GM18858 (cell line): ENCODE measurements around the gene SMURF1.

ENCODE experiments used
- ATAC-seq: cut with Tn5 transposase; IDR thresholded peaks from one replicate; pipeline ENCODE4 v1.9.1; 2021; ENCODE audit not compliant: unreplicated experiment

SMURF1 gene

DNA sequence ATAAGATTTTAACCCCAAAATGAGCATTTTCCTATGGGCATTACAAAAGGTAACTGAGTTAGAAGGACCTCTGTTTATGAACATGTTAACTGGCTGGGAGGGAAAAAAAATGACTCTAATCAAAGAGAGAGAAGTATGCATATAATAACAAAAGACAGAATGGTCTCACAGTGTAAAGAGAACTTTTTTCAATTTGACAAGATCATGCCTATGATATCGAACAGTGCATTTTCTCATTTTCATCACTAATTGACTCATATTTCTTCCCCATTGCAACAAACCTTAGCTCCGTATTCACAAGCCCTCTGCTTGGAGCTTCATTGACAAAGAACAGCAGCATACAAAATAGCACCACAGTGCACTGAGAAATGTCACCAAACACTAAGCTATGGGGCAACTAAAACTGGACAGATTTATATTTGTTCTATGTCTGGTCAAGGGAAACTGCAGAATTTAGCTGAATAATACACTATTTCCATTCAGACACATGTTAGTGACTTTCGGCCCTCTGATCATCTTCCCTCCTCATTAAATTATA lies 45.6 kb downstream of the SMURF1 start:
- ATAC-seq, result no peak

- no peak for ATAC-seq
Observed at GRCh38 chr7:99097730-99098129, 46.2 kb downstream of the SMURF1 start.

- ATAC-seq, result no peak
Observed at GRCh38 chr7:99096124-99096887, 47.6 kb downstream of the SMURF1 start.

- ATAC-seq, result no peak
Observed at GRCh38 chr7:99095698-99096097, 48.2 kb downstream of the SMURF1 start.

- no peak for ATAC-seq
Observed at GRCh38 chr7:99094401-99094800, 49.5 kb downstream of the SMURF1 start.

DNA sequence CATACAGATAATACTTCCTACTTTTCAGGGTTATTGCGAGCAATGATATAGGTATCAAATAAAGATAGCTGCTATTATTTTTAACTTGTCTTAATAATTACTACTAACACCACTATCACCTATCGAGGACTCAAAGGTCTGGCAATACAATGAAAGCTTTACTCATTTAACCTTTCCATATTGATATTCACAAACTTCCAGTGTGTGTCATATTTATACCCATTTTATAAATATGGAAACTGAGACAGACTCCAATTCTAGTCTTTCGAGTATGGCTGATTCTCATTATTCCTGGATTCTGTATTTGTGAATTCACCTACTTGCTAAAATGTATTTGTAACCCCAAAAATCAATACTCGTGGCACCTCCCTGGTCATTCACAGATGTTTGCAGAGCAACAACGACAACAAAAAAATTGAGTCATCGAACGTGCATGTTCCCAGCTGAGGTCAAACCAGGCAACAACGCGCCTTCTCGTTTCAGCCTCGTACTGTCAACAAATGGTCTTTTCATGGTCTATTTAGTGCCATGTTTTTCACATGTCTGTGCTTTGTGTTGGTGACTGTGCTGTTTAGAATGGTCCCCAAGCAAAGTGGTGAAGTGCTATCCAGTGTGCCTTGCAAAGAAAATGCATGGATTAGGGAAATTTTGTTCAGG lies 51.7 kb downstream of the SMURF1 start:
- no peak for ATAC-seq

GRCh38 chr7:99090771-99091542 lies 53.0 kb downstream of the SMURF1 start:
- no peak for ATAC-seq

DNA sequence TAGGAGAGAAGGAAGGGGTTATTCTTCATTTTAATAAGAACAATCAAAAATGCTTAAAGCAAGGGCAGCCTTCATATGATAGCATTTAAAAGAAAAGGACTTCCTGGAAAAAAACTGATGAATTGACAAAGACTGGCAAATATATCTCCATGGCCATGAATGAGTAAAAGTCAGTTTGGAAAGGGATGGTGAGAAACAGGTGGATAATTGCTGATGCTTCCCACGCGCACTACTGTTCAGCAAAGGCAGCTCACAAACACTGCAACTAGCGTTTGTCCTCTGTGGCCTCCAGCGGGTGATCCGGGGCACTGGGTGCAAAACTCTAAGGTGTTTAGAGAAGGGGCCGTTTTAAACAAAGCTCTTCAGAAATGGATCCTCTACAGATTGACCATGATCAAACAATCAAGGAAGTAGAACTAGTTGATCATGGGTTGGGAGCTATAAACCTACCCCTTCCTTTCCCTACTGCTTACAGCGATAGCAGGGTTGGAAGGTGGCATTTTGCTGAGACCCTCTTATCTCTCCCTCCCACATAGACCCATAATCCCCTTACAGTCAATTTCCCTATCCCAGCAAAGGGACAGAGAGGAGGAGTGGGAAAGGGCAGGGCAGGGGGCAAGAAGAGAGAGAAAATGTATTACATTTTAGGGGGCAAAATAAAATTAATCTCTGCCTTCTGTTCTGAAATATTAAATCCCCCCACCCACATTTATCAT lies 53.8 kb downstream of the SMURF1 start:
- ATAC-seq, result no peak

DNA sequence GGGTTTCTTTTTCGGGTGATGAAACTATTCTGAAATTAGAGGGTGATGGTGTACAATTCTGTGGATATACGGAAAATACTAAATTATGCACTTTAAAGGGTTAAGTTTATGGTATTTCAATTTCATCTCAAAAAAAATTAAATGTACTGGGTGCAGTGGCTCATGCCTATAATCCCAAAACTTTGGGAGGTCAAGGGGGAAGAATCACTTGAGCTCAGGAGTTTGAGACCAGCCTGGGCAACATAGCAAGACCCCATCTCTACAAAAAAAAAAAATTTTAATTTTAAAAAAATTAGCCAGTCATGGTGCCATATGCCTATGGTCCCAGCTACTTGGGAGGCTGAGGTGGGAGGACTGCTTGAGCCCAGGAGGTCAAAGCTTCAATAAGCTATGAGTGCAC lies 57.0 kb downstream of the SMURF1 start:
- ATAC-seq, result no peak

DNA sequence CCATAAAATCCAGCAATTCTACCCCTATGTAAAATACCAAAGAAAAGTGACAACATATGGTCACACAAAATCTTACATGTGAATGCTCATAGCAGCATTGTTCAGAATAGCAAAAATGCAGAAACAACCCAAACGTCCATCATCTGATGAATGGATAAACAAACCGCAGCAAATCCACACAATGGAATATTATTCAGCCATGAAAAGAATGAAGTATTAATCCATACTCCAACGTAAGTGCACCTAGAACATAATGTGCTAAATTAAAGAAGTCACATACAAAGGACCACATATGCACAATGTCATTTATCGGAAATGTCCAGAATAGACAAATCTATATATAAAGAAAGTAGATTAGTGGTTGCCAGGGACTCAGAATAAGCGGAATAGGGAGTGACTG lies 57.4 kb downstream of the SMURF1 start:
- ATAC-seq, result no peak

DNA sequence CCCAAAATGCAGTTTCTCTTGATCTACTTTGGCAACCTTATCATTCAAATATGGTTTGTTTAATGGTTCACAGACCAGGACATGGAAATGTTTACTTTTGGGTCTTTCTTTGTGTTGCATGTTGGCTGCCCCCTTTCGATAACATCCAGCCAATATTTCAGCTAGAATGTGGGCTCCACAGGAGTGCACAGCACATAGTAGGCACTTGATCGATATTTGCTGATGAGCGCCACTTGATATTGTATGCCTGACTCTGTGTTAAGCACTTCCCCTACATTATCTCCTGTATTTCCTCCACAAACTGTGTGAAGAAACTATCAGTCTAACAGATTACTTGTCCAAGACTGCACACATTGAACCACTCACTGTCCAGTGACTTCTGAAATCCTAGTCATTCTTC lies 60.2 kb downstream of the SMURF1 start:
- no peak for ATAC-seq

DNA sequence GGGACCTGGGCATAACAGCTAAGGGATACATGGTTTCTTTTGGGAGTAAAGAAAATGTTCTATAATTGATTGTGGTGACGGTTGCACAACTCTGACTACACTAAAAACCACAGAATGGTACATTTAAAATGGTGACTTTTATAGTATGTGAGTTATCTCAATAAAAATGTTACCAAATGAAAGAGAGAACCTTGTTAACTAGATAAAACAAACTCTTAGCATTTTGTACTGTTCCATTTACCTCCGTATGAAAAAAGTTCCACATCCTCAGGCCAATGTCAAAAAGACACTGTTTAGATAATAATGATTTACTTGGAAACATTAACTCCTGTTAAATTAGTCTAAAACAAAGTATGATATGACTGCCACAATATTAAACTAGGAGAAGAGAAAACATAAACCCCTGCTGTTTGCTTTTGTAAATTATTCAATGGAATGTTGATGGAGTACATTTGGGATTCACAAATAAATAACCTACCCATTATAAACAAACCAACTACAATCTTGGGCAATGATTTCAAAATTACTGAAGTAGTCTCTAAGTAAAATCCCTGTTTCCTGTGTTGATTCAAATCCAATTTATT lies 60.7 kb downstream of the SMURF1 start:
- no peak for ATAC-seq

DNA sequence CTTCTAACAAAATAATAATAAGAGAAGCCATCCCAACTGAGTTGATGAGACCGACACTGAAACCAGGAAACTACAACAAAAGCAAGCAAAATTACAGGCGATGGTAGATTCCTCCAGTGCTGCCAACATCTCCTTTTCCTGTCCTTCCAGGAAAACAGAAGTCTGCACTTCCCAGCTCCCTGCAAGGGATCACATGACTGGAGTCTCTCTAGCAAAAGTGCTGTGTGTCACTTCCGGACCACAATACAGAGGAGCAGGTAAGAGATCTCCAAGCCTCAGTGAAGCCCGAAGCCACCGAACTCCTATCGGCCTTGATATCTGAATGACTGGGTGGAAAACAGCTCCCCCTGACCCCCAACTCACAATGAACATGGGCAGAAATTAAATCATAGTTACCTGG lies 63.2 kb downstream of the SMURF1 start:
- ATAC-seq, result no peak

- no peak for ATAC-seq
Observed at GRCh38 chr7:99079104-99079503, 64.8 kb downstream of the SMURF1 start.

DNA sequence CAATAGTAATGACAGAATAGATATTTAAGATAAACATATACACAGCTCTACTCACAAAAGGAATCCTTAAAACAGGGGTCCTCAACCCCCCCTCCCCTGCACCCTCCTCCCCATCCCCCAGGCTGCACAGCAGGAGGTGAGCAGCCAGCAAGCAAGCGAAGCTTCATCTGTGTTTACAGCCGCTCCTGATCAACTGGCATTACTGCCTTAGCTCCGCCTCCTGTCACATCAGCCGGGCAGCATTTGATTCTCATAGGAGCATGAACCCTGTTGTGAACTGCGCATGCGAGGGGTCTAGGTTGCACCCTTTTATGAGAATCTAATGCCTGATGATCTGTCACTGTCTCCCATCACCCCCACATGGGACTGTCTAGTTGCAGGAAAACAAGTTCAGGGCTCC lies 65.5 kb downstream of the SMURF1 start:
- no peak for ATAC-seq

DNA sequence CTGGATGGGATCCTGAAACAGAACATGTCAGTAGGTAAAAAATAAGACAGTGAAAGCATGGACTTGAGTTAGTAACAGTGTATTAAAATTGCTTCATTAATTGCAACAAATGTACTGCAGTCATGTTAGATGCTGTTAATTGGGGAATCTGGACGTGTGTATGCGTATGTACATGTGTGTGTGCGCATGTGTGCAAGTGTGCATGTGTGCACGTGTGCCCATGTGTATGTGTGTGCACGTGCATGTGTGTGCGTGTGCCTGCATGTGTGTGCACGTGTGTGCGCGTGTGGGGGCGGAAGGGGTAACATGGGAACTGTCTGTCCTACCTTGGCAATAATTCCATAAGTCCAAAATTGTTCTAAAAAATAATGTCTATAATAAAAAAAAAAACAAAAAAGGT lies 67.3 kb downstream of the SMURF1 start:
- ATAC-seq, result no peak

GRCh38 chr7:99073839-99074446 lies 70.0 kb downstream of the SMURF1 start:
- ATAC-seq, result no peak

- ATAC-seq, result no peak
Observed at GRCh38 chr7:99072126-99072525, 71.8 kb downstream of the SMURF1 start.

DNA sequence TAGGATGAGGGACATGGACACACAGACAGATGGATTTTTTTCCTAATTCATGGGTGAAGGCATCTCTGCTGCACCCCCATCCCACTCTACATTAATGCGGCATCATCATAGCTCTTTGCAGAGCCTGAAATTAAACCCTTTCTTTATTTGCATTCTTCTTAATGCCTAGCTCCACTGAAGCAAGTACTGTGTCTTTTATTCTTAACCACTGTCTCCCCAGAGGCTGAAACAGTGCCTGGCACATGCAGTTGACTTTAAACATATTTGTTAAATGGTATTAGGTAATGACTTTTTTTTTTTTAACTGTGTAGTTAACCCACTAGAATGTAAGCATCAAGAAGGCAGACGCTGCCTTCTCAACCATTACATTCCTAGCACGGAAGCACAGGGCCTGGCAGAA lies 73.5 kb downstream of the SMURF1 start:
- ATAC-seq, result no peak
